GM19372 (cell line): ENCODE data around the gene SORD.

Source experiments
- ATAC-seq: cut with Tn5 transposase; IDR thresholded peaks from one replicate; pipeline ENCODE4 v1.9.1; 2021; ENCODE audit warnings: mild to moderate bottlenecking, low read depth, moderate library complexity; ENCODE audit not compliant: unreplicated experiment

SORD gene

DNA sequence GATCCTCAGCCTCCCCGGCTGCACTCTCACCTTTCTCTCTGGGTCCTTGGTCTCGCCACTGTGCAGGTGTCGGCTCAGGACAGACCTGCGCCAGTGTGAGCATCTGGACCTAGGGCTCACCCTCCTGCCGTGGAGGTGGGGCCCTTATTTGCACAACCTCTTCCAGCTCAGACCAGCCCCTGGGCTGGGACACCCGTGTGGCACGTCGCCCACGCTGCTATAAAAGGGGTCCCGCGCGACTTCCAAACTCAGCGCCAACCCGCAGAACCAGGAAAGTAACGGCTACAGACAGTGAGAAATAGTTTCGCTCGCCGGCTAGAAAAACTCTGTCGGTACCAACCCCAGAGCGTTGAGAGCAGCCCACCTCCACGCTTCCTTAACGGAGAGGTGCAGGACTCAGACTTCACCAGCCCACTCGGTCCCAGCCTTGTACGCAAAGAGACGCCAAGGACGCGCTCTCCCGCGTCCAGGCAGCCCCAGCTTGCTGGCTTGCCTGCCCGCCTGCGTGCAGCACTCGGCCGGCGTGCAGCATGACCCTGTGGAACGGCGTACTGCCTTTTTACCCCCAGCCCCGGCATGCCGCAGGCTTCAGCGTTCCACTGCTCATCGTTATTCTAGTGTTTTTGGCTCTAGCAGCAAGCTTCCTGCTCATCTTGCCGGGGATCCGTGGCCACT is 91.2 kb downstream of the SORD start, which contains the start of the genes DUOX2 and DUOXA2:
Gene DUOX2 (minus strand): TSS at position 97 of the 675 bp plus-strand sequence. CDS start 761 bp downstream, outside the sequence.
Gene DUOXA2 (plus strand): TSS at position 251 of the 675 bp plus-strand sequence. CDS start 280 bp downstream, at position 531.
- ATAC-seq: no peak

DNA sequence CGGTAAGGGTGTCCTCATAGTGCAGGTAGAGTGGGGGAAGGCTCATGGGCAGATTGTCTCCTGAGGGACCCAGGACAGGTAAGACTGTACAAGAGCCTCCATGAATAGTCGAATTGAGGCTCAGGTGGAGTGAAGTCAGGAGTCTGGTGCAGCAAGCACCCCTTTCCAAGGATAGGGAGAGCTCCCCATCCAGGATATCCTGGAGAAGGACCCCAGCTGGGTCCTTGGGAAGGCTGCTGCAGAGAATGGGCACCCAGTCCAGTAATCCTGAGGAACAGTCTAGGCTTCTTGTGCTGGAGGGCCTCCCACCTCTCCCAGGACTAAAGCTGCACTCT is 91.7 kb downstream of the SORD start:
- ATAC-seq: no peak

DNA sequence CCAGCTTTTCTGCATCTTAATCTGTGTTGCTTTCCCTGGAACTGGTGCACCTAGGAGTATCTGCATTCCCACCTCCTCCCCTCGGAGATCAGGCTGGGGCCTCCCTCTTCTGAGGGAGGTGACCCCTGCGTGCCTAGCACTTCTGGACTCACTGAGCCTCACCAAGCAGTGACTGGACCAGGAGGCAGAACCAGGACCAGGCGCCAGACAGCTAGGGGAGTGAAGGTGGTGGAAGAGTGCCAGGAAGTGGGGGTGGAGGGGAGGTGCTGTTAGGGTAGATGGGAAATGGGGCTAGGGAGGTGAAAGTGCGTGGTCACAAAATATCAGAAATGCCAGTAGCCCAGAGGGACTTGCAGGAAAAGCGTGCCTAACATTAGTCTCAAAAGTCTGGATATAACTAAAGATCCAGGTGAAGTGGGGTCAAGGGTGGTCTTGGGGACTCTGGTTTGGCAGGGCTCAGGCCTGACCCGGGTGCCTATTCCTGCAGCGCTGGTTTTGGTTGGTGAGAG is 92.4 kb downstream of the SORD start:
- ATAC-seq: no peak

DNA sequence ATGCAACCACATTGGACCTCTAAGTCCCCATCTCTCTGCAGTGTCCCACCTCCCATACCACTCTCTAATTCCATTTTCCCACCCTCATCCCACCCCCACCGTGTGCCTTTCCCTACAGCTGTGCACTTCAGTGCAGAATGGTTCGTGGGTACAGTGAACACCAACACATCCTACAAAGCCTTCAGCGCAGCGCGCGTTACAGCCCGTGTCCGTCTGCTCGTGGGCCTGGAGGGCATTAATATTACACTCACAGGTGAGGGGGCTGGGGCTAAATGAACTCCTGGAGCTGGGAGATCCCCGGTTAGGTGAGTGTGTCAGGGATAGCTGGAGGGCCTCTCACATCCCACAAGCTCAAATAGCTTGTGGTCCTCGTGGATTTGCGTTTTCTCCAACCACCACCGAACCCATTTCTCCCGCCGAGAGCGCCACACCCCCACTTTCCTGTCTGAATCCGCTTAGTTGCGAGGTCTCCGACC is 93.0 kb downstream of the SORD start:
- no peak for ATAC-seq

DNA sequence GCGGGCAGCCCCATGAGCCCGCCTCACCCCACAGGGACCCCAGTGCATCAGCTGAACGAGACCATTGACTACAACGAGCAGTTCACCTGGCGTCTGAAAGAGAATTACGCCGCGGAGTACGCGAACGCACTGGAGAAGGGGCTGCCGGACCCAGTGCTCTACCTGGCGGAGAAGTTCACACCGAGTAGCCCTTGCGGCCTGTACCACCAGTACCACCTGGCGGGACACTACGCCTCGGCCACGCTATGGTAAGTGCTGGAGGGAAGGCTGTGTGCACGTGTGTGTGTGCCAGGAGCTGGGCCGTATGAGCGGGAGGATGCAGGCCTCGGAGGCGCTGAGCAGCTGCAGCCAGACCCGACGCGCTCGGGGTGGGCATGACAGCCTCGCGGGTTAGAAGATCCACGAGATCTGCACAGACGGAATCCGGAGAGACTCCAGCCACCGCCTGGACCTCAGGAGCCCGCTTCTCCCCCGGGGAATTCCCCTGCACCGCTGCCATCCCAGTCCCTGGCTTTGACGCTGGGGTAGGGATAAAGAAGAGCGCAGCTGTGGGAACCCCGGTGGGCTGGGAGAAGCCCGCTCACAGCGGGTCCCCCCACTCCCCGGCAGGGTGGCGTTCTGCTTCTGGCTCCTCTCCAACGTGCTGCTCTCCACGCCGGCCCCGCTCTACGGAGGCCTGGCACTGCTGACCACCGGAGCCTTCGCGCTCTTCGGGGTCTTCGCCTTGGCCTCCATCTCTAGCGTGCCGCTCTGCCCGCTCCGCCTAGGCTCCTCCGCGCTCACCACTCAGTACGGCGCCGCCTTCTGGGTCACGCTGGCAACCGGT is 93.7 kb downstream of the SORD start:
- no peak for ATAC-seq

DNA sequence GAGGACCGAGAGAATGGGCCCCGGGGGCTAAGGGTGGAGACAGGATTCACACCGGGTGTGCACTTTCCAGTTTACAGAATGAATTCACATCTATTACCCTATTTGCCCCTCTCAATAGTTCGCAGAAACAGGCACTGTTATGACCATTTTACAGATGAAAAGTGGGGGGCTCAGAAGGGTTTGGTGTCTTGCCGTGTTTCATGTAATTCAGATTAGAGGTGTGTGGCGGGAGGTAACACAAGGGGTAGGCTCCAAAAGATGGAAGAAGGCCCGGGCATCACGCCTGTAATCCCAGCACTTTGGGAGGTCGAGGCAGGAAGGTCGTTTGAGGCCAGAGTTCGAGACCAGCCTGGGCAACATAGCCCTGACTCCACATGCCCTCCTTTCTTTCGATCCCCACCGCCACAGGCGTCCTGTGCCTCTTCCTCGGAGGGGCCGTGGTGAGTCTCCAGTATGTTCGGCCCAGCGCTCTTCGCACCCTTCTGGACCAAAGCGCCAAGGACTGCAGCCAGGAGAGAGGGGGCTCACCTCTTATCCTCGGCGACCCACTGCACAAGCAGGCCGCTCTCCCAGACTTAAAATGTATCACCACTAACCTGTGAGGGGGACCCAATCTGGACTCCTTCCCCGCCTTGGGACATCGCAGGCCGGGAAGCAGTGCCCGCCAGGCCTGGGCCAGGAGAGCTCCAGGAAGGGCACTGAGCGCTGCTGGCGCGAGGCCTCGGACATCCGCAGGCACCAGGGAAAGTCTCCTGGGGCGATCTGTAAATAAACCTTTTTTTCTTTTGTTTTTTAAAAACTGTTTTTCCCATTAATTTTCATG is 94.5 kb downstream of the SORD start:
- ATAC-seq: no peak

DNA sequence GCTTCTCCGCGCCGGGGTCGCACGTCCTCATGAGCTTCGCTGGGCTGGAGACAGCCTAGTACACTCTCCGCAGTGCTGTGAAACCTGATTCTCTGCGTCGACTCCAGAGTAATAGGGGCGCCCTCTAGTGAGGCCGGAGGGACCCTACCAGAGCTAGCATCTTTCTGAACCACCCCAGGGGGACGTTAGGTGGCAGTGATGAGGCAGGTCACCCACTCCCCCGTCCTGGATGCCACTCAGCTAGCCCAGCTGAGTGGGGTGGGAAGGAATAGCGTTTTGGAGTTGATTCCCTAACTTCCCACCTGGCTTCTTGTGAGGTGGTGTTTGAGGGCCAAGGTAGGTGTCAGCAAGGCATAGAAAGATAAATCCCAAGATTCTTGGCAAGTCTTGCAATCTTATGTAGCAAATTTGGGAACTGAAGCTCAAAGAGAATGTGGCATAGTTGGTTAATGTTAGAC is 95.2 kb downstream of the SORD start:
- ATAC-seq: peak; percentile 91

DNA sequence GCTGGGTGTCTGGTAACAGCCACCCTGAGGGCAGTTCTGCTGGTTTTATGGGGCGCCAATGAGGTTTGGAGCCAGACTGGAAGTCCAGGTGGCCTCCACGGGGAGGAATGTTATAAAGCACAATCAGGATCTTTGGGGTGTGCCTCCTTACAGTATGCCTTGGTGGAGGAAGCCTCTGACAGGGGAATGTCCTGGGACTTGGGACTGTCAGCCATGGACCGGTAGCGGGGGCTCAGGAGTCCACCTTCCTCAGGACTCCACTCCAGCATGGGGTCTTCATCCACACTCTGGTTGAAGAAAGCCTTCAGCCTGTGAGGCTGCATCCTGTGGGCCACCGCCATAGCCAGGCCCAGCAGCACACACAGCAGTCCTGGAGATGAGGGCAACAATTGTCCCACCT is 96.0 kb downstream of the SORD start:
- ATAC-seq: no peak

DNA sequence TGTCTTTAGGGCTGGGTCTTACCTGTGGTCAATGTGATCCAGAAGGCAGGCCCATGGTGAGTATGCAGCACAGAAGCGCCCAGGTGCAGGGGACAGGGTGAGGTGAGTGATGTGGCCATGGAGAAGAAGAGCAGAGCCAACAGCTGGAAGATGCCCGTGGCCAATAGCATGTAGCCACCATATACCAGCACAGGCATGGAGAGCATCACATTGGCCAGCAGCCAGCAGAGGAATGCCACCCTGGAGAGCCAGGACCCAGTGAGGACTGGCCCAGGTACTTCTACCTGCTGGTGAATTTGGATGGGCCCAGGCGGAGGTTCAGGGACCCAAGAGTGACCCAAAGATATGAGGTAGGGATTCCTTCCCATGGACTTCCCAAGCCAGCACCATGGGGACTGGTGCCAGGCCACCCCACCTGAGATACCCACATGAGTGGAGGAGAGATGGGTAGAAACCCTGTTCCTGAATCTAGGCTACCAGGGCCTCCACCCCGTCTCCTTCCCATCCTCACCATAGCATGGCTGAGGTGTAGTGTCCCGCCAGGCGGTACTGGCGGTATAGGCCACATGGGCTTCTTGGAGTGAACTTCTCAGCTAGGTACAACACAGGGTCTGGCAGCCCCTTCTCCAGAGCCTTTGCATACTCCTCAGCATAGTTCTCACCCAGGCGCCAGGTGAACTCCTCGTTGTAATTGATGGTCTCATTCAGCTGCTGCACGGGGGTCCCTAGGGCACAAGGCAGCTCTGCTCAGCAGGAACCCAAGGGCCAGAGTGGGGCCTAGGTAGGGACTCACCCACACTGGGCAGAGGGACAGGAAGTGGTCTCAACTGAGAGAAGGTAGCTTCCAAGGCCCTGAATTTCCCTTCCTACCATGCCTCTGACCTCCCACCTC is 97.3 kb downstream of the SORD start:
- ATAC-seq: no peak

DNA sequence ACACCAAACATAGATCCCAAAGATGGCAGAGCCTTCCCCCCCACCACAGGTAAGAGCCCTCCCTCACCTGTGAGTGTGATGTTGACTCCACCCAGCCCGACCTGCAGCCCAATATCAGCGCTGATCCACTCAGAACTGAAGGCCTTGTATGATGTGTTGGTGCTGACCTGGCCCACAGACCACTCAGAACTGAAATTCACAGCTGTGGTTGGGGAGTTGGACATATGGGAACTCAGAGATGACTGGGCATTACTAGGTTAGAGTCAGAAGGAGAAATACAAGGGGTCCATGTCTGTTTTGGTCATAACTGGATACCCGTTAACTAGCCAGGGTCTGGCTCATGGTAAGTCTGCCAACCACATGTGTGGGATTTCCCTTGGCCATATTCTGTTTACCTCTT is 98.0 kb downstream of the SORD start:
- no peak for ATAC-seq

DNA sequence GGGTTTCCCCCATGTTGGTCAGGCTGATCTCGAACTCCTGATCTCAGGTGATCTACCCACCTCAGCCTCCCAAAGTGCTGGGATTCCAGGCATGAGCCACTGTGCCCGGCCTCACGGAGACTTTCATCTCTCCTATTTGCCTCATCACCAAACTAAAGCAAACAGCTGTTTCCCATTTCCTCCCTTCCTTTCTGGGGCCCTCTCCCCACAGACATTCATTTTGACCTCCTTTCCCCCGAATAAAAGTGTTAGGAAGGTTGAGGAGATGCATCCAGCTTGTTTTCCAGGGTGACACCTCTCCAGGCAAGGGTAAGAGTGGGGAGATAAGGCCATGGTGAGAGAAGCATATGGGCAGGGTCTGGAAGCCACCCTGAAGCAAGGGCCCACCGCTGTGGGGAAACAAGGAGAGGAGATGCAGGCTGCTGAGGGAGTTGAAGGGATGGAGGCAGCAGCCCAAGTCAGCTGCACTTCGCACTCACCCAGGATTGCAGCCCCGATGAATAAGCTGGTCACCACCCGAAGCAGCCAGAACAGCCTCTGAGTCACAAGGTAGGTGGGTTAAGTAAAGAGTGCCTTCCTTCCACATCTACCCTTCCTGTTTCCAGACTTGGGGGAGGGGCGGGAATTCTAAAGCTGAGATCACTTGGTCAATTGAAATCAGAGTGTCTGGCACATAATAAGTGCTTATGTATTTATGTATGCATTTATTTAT is 98.9 kb downstream of the SORD start:
- ATAC-seq: no peak

DNA sequence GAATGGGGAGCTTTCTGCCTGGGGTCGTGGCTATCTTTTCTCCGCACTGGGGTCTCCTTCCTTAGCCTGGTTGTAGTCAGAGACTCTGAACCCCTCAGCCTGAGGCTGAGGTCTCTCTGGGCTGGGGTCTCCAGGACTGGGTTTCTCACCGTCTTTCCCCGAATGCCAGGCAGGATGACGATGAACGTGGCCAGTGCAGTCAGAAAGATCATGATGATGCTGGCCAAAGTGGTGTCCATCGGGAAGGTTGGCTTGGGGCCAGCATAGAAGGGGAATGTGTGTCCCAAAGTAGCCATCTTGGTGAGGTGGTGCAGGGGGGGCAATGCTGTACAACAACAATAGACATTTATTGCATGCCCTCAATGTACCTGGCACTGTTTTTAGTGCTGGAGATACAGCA is 99.7 kb downstream of the SORD start:
- ATAC-seq: no peak

DNA sequence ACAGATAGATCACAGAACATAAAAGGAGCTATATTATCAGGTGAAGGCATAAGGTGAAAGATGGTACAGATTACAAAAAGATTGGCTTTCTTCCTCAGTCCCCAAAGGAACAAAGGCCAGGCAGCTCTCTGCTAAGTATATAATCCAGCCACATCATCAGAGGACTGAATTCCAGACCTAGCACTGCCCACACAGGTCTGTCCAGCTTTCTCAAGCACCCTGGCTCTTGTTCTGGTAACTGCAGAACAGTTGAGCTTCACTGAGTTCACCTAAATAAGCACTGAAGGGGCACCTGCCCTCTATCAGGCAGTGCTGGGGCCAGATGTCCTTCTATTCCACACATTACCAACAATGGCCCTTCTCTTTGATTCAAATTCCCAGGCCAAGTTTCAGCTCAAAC is 100.4 kb downstream of the SORD start:
- no peak for ATAC-seq

DNA sequence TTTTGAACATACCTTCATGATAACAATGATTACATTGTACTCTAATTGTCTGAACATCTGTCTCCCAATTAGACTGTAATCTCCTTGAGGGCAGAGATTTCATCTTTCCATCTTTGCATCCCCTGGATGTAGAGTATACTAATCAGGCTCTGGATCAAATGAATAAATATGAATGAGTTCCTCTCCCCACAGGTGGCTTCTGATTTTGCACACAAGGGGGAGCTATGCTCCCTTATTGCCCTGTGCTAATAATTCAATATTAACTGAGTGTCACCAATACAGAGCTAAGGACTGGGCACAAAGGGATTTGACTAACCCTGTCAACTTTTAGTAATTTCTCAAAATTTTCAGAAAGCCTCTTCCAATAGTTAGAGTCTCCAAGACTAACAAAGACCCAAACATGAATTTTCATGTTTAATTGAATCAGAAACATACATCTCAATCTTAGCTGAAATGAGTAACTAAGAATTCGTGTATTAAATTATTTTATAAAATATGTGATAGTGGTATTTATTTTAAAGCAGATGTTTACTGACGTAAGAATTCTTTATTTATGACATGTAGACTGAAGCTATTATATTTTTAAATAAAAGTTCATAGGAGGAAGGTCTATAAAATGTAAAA is 103.7 kb downstream of the SORD start:
- no peak for ATAC-seq
